ENCODE results near the gene SHE.

DNA sequence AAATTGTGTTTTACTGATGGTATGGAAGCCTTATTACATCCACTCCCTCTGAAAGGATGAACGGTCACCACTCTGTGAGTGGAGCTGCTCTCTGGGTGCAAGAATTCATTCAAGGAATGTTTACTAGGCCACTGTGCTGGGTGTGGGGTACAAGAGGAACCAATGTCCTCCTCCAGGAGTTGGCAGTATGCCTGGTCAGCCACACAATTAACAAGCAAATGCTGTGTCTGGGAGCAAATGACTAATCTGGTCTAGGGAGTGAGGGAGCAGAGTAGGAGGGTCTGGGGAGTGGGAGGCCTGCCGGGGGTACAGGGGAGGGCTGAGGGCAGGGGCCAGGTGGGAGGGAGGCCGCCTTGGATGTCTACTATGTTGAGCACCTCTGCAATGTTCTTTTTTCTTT, 27.4 kb downstream of the SHE start:
- TF ChIP-seq CTCF (conservative IDR thresholded peaks at IDR 0.05; ENCODE audit: low read length) (no peak), EZH2phosphoT487 (IDR thresholded peaks at IDR 0.05; ENCODE audit: borderline replicate concordance) (no peak)

All from Loucy (cell line).